Measurements from ENCODE around the gene RASGEF1C.

The RASGEF1C gene

DNA sequence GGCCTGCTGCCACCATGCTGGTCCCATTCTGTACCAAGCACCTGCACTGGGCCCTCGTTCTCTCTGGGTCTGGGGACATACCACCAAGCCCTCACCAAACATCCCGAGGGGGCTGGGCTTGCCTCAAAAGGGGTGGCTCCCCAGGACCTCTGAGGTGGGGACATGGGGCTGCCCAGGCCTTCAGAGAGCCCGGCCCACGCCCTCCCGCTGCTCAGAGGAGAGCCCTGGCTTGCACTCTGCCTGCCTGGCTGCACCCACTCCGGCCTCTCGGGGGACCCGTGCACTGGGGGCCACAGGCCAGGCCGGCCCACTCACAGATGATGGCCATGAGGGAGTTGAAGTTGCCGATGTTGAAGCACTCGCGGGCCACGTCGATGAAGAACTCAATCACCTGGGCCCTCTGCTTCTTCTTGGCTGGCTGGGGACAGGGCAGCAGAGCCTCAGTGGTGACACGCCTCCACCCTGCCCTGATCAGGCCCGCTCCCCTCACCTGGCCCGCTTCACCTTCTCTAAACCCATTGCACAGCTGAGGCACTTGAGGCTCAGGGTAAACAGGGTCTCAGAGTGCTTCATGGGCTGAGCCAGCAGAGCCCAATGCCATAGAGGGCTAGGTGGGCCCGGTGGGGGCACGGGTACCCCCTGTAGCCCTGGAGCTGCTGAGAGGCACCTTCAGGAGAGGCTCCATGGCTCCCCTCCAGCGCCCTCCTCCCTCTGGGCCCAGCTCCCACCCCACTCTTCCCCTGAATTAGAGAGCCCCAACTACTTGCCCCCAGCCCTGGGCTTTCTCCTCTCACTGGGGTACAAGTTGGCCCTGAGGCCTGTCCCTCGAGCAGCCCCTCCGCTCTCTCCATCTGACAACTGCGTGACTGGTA is 89.7 kb downstream of the RASGEF1C start:
- DNase-seq (ENCODE audit: low spot score), result peak; percentile 48

DNA sequence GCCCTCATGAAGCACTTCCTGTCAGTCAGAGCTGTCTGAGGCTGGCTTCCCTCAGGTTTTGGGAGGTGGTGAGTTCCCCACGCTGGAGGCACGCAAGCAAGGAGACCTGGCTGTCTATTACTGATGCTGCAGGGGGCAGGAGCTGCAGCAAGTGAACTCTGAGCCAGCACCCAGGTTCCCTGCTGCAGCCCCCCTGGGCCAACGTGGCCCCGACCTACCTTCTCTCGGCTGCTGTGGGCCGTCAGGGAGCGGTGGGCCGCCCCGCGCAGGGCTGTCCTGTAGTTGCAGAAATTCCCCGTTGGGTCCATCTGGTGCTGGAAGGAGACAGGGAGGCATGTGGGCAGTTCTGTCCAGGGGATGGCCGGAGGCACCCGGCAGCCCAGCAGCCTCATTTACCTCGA is 90.6 kb downstream of the RASGEF1C start:
- peak; percentile 47 for DNase-seq (ENCODE audit: low spot score)

DNA sequence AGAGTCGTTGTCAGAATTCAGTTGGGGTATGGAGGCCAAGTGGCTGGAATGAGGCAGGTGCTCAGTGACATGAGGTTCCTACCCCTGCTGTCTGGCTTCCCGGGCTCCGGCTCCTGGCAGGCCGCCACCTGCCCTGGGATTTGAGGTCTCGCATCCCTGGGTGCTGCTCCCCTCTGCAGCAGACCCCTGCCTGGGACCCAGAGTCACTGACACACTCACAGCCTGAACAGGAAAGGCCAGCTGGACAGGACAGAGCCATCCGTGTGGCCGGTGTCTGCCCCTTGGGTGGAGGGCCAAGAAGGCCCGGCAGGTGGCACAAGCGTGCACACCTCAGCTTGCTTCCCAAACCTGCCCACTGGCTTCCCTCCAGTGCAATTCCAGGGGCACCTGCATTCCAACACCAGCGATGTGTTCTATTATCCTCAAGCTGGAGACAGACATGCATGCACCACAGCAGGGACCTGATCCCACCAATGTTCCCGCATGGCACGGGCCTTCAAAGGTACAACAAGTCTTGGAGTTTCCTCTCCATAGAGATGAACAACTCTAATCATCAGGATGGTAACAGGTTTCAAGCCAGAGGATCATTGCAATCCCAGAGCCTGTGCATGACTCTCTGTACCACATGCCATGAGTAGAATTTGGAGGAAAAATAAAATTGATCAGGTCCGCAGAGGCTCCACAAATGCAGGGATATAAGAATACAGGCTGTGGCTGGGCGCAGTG is 91.8 kb downstream of the RASGEF1C start:
- DNase-seq (ENCODE audit: low spot score), result peak; percentile 62

DNA sequence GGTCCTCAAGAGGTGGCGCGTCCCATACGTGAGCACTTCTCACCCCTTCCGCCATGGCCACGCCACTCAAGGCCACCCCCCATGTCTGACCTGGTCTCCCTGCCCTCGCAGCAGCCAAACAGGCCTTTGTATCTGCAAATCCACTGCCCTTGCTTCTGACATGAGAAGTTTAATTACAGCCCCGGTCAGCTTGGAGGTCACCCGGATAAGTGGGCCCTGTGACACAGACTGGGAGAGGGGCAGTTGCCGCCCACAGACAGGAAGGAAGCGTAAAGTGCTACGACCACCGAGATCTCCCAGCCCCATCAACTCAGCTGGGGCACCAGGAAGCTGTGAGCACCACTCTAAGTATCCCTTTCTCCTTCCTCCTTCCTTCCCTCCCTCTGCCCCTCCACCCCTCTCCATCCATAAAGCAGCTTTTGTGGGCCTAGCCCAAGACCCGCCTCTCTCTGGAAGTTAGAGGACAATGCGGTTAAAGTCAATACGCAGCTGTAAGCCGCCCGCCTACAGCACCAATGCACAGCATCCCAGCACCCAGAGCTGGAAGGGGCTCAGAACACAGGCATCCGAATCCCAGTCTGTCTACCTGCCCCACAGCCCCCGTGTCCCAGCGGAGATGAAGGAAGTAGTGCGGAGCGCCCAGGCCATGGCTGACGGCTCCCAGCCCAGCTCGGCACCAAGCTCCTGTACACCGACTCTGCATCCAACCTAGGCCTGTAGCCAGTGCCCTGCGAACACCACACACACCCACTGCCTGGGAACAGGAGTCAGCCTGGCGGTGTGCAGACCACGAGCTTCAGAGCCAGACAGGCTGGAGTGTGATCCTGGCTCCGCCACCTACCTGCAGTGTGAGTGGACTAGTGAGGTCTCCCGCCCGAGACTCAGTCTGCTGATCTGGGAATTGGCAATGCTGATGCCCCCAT is 92.7 kb downstream of the RASGEF1C start:
- DNase-seq (ENCODE audit: low spot score), result peak; percentile 61

DNA sequence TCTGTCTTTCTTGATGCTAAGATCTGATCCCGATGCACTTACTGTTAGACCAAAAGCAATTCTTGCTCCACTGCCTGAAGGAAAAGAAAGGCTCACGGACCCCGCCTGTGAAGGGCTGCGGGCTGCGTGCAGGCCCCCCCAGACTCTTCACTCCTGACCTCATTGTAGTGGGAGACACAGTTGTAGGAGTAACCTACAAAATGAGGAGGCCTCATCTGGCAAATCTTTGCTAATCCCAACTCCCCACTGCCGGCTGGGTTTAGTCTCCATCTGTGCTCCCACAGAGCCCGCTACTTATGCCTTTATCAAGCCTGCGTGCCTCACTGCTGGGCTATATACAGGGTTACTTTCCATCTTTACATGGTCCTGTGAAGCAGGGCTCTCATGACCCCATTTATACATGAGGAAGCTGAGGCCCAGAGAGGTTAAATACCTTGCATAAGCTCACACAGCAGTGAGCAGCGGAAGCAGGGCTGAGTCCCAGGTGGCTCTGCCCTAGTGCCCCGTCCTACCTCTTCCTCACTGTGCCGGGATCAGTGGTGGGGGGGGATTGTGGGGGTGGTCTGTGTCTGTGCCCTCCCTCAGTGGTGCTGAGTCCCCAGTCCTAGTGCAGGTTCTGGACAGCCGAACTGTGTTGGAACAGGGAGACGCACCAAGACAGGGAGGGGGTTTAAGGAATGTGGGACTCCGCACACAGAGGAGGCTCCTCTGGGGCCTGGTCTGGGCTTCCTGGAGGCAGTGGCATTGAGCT is 93.5 kb downstream of the RASGEF1C start:
- DNase-seq (ENCODE audit: low spot score), result no peak

DNA sequence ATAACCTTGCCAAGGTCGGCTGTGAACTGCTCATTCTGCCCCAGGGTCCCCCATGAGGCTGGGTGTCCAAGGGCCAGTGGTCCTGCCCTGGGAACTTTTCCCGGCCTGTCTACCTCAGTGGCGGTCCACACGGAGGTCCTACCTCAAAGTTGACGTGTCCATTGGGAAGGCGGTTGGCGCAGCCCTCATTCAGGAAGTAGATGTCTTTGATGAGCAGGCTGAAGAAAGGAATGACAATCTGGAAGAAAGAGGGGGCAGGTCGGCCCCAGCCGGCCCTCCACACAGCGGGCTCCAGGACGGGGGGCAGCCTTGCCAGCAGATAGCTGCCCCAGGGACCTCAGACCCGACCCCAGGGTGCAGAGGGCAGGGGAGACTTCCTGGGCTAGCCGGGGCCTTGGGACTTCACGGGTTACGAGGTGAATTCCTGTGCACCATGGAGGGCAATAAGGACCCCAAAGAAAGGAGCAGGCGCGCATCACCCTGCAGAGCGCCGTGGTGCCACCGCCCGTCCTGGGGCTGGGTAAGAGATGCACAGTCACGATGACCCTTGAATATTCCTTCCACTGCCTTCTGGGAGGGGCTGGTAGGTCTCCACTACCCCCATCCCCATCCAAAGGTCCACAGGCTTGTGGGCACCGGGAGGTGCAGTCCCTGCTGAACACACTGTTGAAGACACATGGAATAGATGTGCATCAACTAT is 94.6 kb downstream of the RASGEF1C start:
- DNase-seq (ENCODE audit: low spot score), result no peak

DNA sequence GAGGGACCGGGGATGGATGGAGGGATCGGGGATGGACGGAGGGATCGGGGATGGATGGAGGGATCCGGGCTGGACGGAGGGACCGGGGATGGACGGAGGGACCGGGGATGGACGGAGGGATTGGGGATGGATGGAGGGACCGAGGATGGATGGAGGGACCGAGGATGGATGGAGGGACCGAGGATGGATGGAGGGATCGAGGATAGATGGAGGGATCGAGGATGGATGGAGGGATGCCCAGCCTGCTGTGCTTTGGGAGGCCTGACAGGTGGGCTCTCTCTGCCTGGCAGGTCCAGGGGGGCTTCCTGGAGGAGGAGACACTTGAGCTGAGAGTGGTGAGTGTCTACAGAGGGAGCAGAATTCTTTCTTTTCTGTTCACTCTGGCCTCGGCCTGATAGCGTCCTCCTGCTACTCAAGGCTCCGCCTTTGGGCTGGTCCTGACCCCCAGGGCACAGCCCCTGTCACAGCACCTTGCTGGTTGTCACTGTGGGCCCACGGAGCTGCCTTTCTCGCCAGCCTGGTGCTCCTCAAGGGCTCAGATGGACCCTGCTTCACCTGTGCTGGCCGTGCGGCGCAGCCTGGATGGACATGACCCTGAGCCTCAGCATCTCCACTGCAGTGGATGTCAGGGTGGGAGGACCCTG is 95.2 kb downstream of the RASGEF1C start:
- DNase-seq (ENCODE audit: low spot score), result no peak

DNA sequence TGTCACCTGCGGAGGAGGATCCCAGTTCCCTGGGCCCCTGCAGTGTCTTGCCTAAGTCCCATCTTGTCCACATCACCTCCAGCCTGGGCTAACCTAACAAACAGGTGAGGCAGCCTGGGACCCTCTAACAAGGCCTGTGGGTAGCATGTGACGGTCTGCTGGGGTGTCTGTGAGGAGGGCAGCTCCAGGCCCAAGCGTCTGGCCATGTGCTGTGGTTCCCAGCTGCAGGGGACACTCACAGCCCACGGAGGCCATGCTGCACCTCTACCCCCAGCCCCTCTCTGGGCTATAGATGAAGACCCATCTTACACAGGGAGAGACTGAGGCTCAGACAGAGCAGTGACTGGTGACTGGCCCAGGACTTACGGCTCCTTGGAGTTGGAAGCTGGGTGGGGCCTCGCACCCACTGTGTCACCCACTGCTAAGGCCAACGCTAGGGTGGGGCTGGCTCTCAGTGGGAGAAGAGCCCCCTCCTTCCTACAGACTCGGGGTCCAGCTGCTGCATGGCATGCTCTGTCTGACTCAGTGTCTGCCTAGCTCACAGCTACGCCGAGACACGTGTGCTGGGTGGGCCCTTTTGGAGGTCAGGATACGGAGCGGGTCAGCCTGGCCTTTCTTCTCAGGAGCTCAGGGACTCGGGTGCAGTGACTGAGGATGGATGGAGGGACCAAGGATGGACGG is 96.7 kb downstream of the RASGEF1C start:
- DNase-seq (ENCODE audit: low spot score), result peak; percentile 52

DNA sequence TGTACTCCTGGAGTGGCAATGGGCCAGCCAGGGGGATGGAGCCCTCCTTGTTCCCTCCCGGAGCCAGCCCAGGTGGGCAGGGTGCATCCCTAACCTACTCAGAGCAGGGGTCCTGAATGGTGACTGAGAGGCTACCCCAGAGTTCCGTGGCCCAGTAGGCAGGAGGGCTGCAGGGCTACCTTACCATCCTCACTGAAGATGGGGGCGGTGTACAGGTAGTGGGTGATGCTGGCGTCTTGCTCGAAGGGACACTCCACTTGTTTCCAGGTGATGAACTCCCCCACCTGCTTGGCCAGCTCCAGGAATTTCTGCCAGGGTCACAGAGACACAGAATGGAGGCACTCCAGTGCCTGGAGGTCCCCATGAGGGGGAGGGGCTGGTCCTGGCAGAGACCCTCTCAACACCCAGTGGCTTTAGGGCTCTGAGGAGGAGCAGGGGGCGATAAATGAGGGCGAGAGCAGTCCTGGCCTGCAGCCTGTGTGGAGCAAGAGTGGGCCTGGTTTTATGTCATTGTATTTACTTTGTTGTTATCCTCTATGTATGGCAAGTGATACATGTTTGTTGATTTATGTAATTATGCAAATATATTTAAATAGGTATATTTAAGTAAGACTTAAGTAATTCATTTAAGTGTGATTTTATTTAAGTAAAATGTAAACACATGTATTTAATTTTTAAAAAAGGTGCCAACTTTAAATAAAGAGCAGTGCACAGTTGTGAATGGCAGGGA is 97.6 kb downstream of the RASGEF1C start:
- DNase-seq (ENCODE audit: low spot score), result no peak

DNA sequence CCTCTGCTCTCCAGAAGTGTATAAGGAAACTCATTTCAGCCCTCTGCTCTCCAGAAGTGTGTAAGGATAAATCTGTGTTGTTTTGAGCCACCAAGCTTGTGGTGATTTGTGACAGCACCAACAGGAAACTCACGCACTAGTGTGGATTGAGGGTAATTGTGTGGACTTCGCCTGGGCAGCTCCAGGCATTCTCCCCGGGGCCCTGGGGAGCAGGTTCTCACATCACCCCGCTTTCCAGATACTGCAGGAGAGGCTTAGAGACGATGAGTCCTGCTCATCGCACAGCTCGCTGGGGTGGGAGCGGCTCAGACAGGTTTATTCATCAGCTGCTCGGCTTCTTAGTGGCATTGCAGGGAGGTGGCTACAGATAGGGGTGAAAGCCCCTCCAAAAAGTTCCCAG is 99.1 kb downstream of the RASGEF1C start:
- no peak for DNase-seq (ENCODE audit: low spot score)

DNA sequence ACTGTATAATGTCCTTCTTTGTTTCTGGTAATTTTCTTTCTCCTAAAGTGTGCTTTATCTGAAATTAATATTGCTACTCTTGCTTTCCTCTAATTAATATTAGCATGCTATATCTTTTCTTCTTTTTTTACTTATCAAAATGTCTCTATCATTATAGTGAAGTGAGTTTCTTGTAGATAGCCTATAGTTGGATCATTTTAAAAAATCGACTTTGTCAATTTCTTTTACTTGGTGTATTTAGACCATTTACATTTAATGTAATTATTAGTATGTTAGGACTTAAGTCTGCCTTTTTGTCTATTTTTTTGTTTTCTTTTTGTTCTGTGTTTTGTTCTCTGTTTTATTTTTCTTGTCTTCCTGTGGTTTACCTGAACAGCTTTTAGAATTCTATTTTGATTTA is 102.0 kb downstream of the RASGEF1C start:
- no peak for DNase-seq (ENCODE audit: low spot score)

DNA sequence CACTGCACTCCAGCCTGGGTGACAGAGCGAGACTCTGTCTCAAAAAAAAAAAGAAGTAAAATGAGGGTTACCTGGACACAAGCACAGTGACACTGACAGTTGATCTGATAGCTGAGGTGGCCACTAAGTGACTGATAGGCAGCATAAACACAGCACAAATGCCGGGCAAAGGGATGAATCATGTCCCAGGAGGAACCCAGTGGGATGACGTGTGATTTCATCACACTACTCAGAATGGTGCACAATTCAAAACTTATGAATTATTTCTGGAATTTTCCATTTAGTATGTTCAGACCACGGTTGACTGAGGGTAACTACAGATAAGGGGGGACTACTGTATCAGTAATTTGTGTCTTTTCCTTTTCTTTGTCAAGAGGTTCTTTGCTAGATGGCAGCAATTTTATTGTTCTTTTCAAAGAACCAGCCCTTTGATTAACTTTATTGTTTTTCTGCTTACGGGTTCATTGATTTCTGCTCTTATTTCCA is 103.1 kb downstream of the RASGEF1C start:
- DNase-seq (ENCODE audit: low spot score), result no peak

DNA sequence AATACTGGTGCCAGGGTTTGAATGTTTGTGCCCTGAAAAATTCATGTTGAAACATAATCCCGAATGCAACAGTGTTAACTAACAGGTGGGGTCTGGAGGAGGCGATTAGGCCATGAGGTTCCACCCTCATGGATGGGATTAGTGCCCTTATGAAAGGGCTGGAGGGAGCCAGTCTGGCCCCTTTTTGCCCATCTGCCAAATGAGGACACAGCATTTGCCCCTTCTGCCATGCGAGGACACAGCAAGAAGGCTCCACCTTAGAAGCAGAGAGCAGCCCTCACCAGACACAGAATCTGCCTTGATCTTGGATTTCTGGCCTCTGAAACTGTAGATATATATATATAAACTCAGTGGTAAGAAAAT is 104.9 kb downstream of the RASGEF1C start:
- DNase-seq (ENCODE audit: low spot score), result no peak

DNA sequence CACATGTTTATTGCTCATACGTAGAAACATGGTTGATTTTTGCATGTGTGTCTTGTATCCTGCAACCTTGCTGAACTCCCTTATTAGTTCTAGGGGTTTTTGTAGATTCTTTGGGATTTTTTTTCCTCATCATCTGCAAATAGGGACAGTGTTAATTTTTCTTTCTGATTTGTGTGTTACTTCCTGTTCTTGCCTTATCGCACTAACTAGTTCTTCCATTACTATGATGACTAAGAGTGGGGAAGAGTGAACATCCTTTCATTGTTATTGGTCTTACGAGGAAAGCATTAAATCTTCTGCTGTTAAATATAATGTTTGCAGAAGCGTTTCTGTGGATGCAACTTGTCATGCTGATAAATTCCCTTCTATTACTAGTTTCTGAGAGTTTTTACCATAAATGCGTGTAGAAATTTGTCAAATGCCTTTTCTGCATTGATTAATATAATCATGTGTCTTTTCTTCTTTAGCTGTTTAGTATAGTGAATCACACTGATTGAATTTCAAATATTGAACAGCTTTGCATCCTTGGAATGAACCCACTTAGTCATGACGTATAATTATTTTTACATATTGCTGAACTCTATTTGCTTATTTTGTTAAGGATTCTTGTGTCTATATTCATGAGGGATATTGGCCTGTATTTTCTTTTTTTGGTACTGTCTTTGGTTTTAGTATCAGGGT is 105.4 kb downstream of the RASGEF1C start:
- DNase-seq (ENCODE audit: low spot score), result no peak

DNA sequence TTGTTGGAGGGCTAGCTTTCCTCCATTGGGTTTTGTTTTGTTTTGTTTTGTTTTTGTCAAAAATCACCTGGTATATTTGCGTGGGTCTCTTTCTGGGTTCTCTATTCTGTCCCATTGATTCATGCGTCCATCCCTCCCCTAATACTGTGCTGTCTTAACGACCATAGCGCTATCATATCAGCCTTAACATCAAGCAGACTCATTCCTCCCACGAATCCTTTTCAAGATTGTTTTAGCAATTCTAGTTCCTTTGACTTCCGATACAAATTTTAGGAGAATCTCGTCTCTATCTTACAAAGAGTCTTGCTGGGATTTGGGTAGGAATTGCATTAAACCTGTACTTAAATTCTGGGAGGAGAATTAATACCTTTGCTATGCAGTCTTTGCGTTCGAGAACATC is 106.4 kb downstream of the RASGEF1C start:
- DNase-seq (ENCODE audit: low spot score), result no peak

DNA sequence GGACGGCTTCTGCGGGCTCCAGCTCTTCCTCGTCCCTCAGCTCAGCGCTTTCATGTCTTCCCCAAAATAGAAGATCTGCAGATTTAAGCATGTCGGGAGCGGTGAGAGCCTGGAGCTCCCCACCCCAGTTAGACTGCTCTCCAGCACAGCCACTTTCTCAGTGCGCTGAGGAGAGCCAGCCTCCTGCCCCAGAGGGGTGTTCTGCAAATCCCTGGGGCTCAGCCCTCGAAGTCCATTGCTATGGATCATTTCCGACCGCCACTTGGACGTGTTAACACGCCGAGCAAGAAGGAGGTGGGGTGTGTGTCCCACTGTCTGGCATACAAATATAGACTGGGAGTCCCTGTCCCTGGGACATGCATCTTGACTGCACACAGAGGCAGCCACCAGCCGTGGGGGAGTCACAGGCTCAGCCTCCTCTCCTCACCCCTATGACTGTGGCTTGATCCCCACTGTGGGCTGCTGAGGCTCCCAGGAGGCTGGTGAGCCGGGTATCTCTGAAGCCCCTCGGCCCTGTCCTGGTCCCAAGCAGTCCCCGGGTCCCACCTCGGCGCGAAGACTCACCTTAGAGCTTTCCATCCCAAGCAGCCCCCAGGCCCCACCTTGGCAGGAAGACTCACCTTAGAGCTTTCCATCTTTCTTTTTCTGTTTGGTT is 107.4 kb downstream of the RASGEF1C start:
- no peak for DNase-seq (ENCODE audit: low spot score)

DNA sequence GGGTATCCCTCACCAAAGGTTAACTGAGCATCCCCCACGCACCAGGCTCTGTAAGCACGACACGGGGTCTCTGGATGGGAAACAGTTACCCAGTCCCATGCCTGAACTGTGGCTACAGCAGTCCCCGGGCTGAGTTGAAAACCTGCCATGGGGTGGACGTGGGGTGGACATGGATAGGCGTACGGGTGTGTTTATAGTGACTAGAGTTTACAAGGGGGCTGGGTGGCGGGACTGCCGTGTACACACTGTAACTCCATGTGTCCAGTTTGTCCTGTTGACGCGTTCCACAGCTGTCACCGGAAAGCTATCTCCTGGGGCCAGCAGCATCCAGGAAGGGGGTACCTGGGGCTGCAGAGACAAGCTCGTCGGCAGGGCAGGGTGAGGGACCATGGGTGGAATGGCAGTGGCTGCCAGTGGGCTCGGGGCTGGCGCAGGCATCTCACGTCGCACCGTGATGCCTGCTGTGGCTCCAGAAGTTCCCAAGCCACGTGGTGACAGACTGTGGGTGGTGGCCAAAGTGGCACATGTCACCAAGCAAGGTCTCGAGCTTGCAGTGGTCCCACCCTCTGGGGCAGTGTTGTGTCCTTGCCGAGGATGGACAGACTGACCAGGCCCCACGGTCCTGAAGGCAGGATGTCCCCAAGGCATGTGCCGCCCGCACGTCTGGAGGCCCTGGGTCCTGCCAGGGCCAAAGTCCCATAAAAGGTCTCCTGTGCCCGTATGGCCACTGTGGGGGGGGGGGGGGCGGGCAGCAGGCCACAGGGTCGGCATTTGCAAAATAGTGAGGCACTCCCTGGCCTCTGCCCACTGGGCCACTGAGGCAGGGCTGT is 108.2 kb downstream of the RASGEF1C start:
- no peak for DNase-seq (ENCODE audit: low spot score)

All from left forelimb (tissue), 1 donor.